HepG2 (cell line): ENCODE results near the gene FTCD. TPM values are rescaled to one million over a fixed set of nuclear protein-coding genes. Genes with fewer than 3 reads are reported as not detected.

Experiments
- ATAC-seq: fragments of 200-7000 bp; cut with Tn5 transposase; 3 replicates; pipeline ENCODE4 v1.9.1; 2020; ENCODE audit warnings: mild to moderate bottlenecking, moderate library complexity
- BruUV-seq: library from RNA; stranded (reverse); fragments of 400-500 nt; replicated peaks from 2 replicates; lab custom pipeline; 2021; lab: Mats Ljungman, UMichigan
- CTCF ChIA-PET: fragments of 300-600 bp; formaldehyde crosslinking; extraction: SDS; loops from one replicate; lab custom pipeline; 2021; ENCODE audit warnings: low total read pairs, inconsistent platforms, low intra/inter-chr PET ratio; lab: Yijun Ruan, JAX
- POLR2A ChIA-PET: fragments of 350-600 bp; sonication (Branson Sonifier 250); formaldehyde crosslinking; loops from one replicate; lab custom pipeline; 2020; ENCODE audit warnings: antibody characterized with exemption, inconsistent platforms; lab: Yijun Ruan, JAX
- DNase-seq: peaks from one replicate; pipeline ENCODE4 v3.0.0-alpha.2; 2015; ENCODE audit warnings: low spot score
- FAIRE-seq: peaks from 3 replicates; lab custom pipeline; 2011; peaks lifted over from hg19 to GRCh38; lab: Jason Lieb, UNC
- H2AFZ ChIP-seq: one replicate; pipeline ENCODE4 v1.6.1; 2011; ENCODE audit warnings: low read length, inconsistent platforms
- H3K27ac ChIP-seq: fragments of 300-600 bp; 3 replicates; pipeline ENCODE4 v1.8.0; 2011; ENCODE audit warnings: mixed run types, mild to moderate bottlenecking, mixed read lengths, low read length, inconsistent platforms; ENCODE audit not compliant: insufficient read depth; ENCODE audit errors: extremely low read length
- H3K27me3 ChIP-seq, 2 experiments: fragments of 200-600 bp in 1 of 2; 2 replicates in 1 of 2; 3 replicates in 1 of 2; pipeline versions ENCODE4 v1.6.0 to v1.8.0; 2011; ENCODE audit warnings: low read length in 2 of 2, mild to moderate bottlenecking in 2 of 2, moderate library complexity in 2 of 2, inconsistent platforms in 1 of 2; ENCODE audit not compliant: insufficient read depth in 2 of 2, control insufficient read depth in 1 of 2
- H3K36me3 ChIP-seq, 2 experiments: fragments of 200-600 bp in 1 of 2; replicated peaks in 1 of 2; 2 replicates in 1 of 2; 3 replicates in 1 of 2; pipeline versions ENCODE4 v1.5.1 to v1.8.0; 2011; ENCODE audit warnings: low read length in 2 of 2, inconsistent platforms in 1 of 2; ENCODE audit not compliant: insufficient read depth in 2 of 2, control insufficient read depth in 1 of 2
- H3K4me1 ChIP-seq: 2 replicates; pipeline ENCODE4 v1.5.1; 2012; ENCODE audit warnings: low read length, inconsistent platforms; ENCODE audit not compliant: insufficient read depth
- H3K4me2 ChIP-seq: 2 replicates; pipeline ENCODE4 v1.6.0; 2011; ENCODE audit warnings: low read depth, low read length, inconsistent platforms
- H3K4me3 ChIP-seq, 3 experiments: fragments of 200-600 bp in 1 of 3; sonication (generic), shearing (Covaris generic) in 1 of 3; replicated peaks in 1 of 3; 2 replicates each; pipeline ENCODE4 v1.5.1; 2011 to 2016; ENCODE audit warnings: low read length in 3 of 3, inconsistent platforms in 2 of 3, low read depth in 2 of 3, mild to moderate bottlenecking in 2 of 3, control low read depth in 1 of 3, mixed read lengths in 1 of 3; ENCODE audit not compliant: insufficient read depth in 1 of 3
- H3K79me2 ChIP-seq: one replicate; pipeline ENCODE4 v1.6.1; 2011; ENCODE audit warnings: low read length, inconsistent platforms; ENCODE audit not compliant: insufficient read depth
- H3K9ac ChIP-seq: 2 replicates; pipeline ENCODE4 v1.6.0; 2011; ENCODE audit warnings: mild to moderate bottlenecking, low read depth, low read length, inconsistent platforms; ENCODE audit not compliant: insufficient read depth
- H3K9me3 ChIP-seq: 2 replicates; pipeline ENCODE4 v1.5.1; 2012; ENCODE audit warnings: mild to moderate bottlenecking, low read length
- H4K20me1 ChIP-seq: 2 replicates; pipeline ENCODE4 v1.6.0; 2011; ENCODE audit warnings: inconsistent platforms, mild to moderate bottlenecking, low read length, moderate library complexity; ENCODE audit not compliant: insufficient read depth
- CREB1 ChIP-seq, 2 experiments: fragments of 450-650 bp in 1 of 2; IDR thresholded peaks; 2 replicates each; pipeline ENCODE4 v1.6.1; 2016 to 2017; ENCODE audit warnings: control low read depth in 1 of 2, mild to moderate bottlenecking in 1 of 2, missing compliant biosample characterization in 1 of 2, missing genetic modification characterization in 1 of 2
- DNMT1 ChIP-seq: sonication (generic); formaldehyde crosslinking; IDR thresholded peaks from 2 replicates; pipeline ENCODE4 v1.5.1; 2020; ENCODE audit warnings: mild to moderate bottlenecking, missing genetic modification reagents
- MEF2D ChIP-seq: sonication (generic); formaldehyde crosslinking; IDR thresholded peaks from 2 replicates; pipeline ENCODE4 v1.5.1; 2020; ENCODE audit warnings: mild to moderate bottlenecking, missing genetic modification reagents
- ZBTB38 ChIP-seq: sonication (generic); formaldehyde crosslinking; IDR thresholded peaks from 2 replicates; pipeline ENCODE4 v1.5.1; 2020; ENCODE audit warnings: mild to moderate bottlenecking, missing genetic modification reagents
- ZNF225 ChIP-seq: sonication (generic); formaldehyde crosslinking; IDR thresholded peaks from 2 replicates; pipeline ENCODE4 v1.4.0; 2020; ENCODE audit warnings: mild to moderate bottlenecking, missing genetic modification reagents
- ZNF280B ChIP-seq: sonication (generic); formaldehyde crosslinking; IDR thresholded peaks from 2 replicates; pipeline ENCODE4 v1.5.0; 2020; ENCODE audit warnings: missing genetic modification reagents, mild to moderate bottlenecking, borderline replicate concordance
- ZNF407 ChIP-seq: sonication (generic); formaldehyde crosslinking; IDR thresholded peaks from one replicate; pipeline ENCODE4 v1.5.1; 2020; ENCODE audit warnings: mild to moderate bottlenecking, missing genetic modification reagents; ENCODE audit errors: not compliant biosample characterization
- ZNF672 ChIP-seq: sonication (generic); formaldehyde crosslinking; IDR thresholded peaks from 2 replicates; pipeline ENCODE4 v1.8.1; 2022; ENCODE audit warnings: missing genetic modification reagents
- ZNF891 ChIP-seq: sonication (generic); formaldehyde crosslinking; IDR thresholded peaks from 2 replicates; pipeline ENCODE4 v1.5.0; 2020; ENCODE audit warnings: mild to moderate bottlenecking, missing genetic modification reagents
- WGBS: methylation state at CpG from one replicate; pipeline ENCODE4 v1.1.6; 2017; ENCODE audit warnings: low lambda C conversion rate; 5-methylcytosine and 5-hydroxymethylcytosine counted together
- in situ Hi-C: cut with HindIII; loops from 2 replicates; pipeline ENCODE4 v1.10.0; 2017; ENCODE audit warnings: low pct_unique_long_range_greater_than_20kb; ENCODE audit not compliant: extremely low pct_ligation_motif_present
- intact Hi-C: fragments of 100-400 bp; cut with micrococcal nuclease; formaldehyde crosslinking; loops from one replicate; pipeline ENCODE4 v1.10.0; 2022; ENCODE audit not compliant: unreplicated experiment
- polyA plus RNA-seq, 8 experiments: library from polyadenylated mRNA; depleted of rRNA in 3 of 8; stranded (reverse) in 7 of 8; unstranded in 1 of 8; fragments of >200 nt; fragmentation: Illumina TruSeq in 4 of 8; extraction: Trizol in 4 of 8; gene quantifications; 2 replicates each; pipeline versions ENCODE4 v1.2.1 to v1.2.3, GENCODE V29; 2011 to 2016; ENCODE audit warnings: low read depth in 4 of 8, missing spikeins in 1 of 8, mixed read lengths in 1 of 8; ENCODE audit not compliant: insufficient read depth in 1 of 8
- total RNA-seq, 5 experiments: library from RNA; depleted of rRNA; stranded (reverse); fragments of >200 nt; fragmentation: Illumina TruSeq; extraction: Trizol; gene quantifications; 2 replicates each; pipeline ENCODE4 v1.2.3, GENCODE V29; 2016; ENCODE audit warnings: low read depth in 1 of 5
- TF ChIP-seq, protein P1 (sequence below): sonication (generic); formaldehyde crosslinking; IDR thresholded peaks from 2 replicates; pipeline ENCODE4 v1.4.0; 2020; ENCODE audit warnings: missing genetic modification reagents

The FTCD gene
- total and polyA plus RNA-seq, 2 of the 13 experiments (the other 11 are each of a cell fraction or from before 2014, with no cell fraction given): 75.7 to 105 TPM

GRCh38 chr21:46182548-46183336 lies 27.4 kb upstream of the FTCD start:
- Histone ChIP-seq H3K4me3 (peak overlapping the region in 2 of 3 experiments; percentile 20 to 37; a peak in 2 of 6 replicates), H3K9ac (no peak overlapping the region), H2AFZ (no peak overlapping the region), H3K27me3 (no peaks in the 10 kb centered on the region; a peak in 1 of 5 replicates), H3K36me3 (0 out of 5 replicates have a peak, but pooled peaks cover 0 to 2% of the 10 kb centered on the region in 2 experiments), H3K4me1 (peaks cover 20% of the 10 kb centered on the region), H4K20me1 (0 out of 2 replicates have a peak, but pooled peaks cover 2% of the 10 kb centered on the region), H3K79me2 (no peaks in the 10 kb centered on the region), H3K27ac (no peak overlapping the region), H3K9me3 (no peaks in the 10 kb centered on the region), H3K4me2 (peak overlapping the region; percentile 49)
- WGBS: 76% methylated on average over 23 of the region's 44 CpGs
- in situ Hi-C loops: no loop called here
- TF ChIP-seq ZBTB38 (peak; percentile 18; the same call in 1 of the 2 replicates), ZNF280B (CRISPR knock-in tag) (0 out of 2 replicates have a peak, but pooled peaks have one; percentile 61), DNMT1 (CRISPR knock-in tag) (no peak), MEF2D (0 out of 2 replicates have a peak, but pooled peaks have one; percentile 18), CREB1 (IDR thresholded peaks at IDR 0.05) (peak; percentile 10; the same call in 1 of the 2 replicates), CREB1 (CRISPR knock-in tag; IDR thresholded peaks at IDR 0.05) (no peak), ZNF225 (no peak), ZNF672 (CRISPR knock-in tag) (no peak), ZNF891 (0 out of 2 replicates have a peak, but pooled peaks have one; percentile 32), ZNF407 (no peak)
- TF ChIP-seq, protein P1, sequence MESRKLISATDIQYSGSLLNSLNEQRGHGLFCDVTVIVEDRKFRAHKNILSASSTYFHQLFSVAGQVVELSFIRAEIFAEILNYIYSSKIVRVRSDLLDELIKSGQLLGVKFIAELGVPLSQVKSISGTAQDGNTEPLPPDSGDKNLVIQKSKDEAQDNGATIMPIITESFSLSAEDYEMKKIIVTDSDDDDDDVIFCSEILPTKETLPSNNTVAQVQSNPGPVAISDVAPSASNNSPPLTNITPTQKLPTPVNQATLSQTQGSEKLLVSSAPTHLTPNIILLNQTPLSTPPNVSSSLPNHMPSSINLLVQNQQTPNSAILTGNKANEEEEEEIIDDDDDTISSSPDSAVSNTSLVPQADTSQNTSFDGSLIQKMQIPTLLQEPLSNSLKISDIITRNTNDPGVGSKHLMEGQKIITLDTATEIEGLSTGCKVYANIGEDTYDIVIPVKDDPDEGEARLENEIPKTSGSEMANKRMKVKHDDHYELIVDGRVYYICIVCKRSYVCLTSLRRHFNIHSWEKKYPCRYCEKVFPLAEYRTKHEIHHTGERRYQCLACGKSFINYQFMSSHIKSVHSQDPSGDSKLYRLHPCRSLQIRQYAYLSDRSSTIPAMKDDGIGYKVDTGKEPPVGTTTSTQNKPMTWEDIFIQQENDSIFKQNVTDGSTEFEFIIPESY: peak; percentile 73; the same call in 1 of the 2 replicates
- intact Hi-C loops: no loop called here
- DNase-seq (no peak), ATAC-seq (peak; percentile 10), FAIRE-seq (no peak)
- CTCF ChIA-PET: no interaction called here
- POLR2A ChIA-PET: no interaction called here
- BruUV-seq: no TSS peak
